IMR-90 (cell line): Measurements from ENCODE around the gene UBN1. TPM values are rescaled to one million over a fixed set of nuclear protein-coding genes. Genes with fewer than 3 reads are reported as not detected.

Experiments
- ATAC-seq: fragments of 200-7000 bp; cut with Tn5 transposase; 2 replicates; pipeline ENCODE4 v1.9.1; 2020; ENCODE audit warnings: low read depth, mild to moderate bottlenecking, moderate library complexity
- BruUV-seq: library from RNA; stranded (reverse); fragments of 400-500 nt; replicated peaks from 2 replicates; lab custom pipeline; 2021; lab: Mats Ljungman, UMichigan
- CTCF ChIA-PET: fragments of 300-600 bp; formaldehyde crosslinking; extraction: SDS; loops from one replicate; lab custom pipeline; 2021; ENCODE audit warnings: antibody characterized with exemption; lab: Yijun Ruan, JAX
- POLR2A ChIA-PET: fragments of 300-600 bp; sonication (Branson Sonifier 250); formaldehyde crosslinking; loops from one replicate; lab custom pipeline; 2022; ENCODE audit warnings: antibody characterized with exemption; ENCODE audit not compliant: unreplicated experiment; lab: Charles Lee
- DNase-seq: peaks from one replicate; pipeline ENCODE4 v3.0.0; 2013
- H2AFZ ChIP-seq: replicated peaks from 2 replicates; pipeline ENCODE3; 2013; ENCODE audit warnings: low read length, mild to moderate bottlenecking; ENCODE audit not compliant: poor library complexity
- H2AK5ac ChIP-seq: 2 replicates; pipeline ENCODE4 v1.6.1; 2013; ENCODE audit warnings: low read depth, low read length, inconsistent platforms
- H2AK9ac ChIP-seq: replicated peaks from 2 replicates; pipeline ENCODE3; 2013; ENCODE audit warnings: mild to moderate bottlenecking, low read depth, low read length, moderate library complexity; ENCODE audit not compliant: poor library complexity
- H2BK120ac ChIP-seq: 2 replicates; pipeline ENCODE4 v1.6.1; 2013; ENCODE audit warnings: low read depth, low read length, inconsistent platforms
- H2BK15ac ChIP-seq: 3 replicates; pipeline ENCODE4 v1.6.1; 2013; ENCODE audit warnings: low read depth, low read length, inconsistent platforms
- H2BK20ac ChIP-seq: 2 replicates; pipeline ENCODE4 v1.6.1; 2013; ENCODE audit warnings: low read depth, mild to moderate bottlenecking, inconsistent platforms, low read length, moderate library complexity
- H2BK5ac ChIP-seq: 2 replicates; pipeline ENCODE4 v1.6.1; 2013; ENCODE audit warnings: mild to moderate bottlenecking, low read depth, low read length, inconsistent platforms; ENCODE audit not compliant: poor library complexity, severe bottlenecking
- H3K14ac ChIP-seq: replicated peaks from 2 replicates; pipeline ENCODE4 v1.6.1; 2013; ENCODE audit warnings: low read depth, low read length, inconsistent platforms
- H3K18ac ChIP-seq: 2 replicates; pipeline ENCODE4 v1.6.1; 2013; ENCODE audit warnings: low read depth, low read length, control low read depth
- H3K23ac ChIP-seq: 2 replicates; pipeline ENCODE4 v1.6.1; 2013; ENCODE audit warnings: low read depth, low read length, inconsistent platforms
- H3K27ac ChIP-seq: 2 replicates; pipeline ENCODE4 v1.5.1; 2013; ENCODE audit warnings: mild to moderate bottlenecking, control low read depth, low read length; ENCODE audit not compliant: insufficient read depth
- H3K27me3 ChIP-seq: 2 replicates; pipeline ENCODE4 v1.6.1; 2013; ENCODE audit warnings: low read length; ENCODE audit not compliant: control insufficient read depth, insufficient read depth
- H3K36me3 ChIP-seq: 2 replicates; pipeline ENCODE4 v1.6.1; 2013; ENCODE audit warnings: low read length, mixed read lengths; ENCODE audit not compliant: control insufficient read depth, insufficient read depth
- H3K4ac ChIP-seq: 2 replicates; pipeline ENCODE4 v1.6.1; 2013; ENCODE audit warnings: low read depth, low read length, inconsistent platforms
- H3K4me1 ChIP-seq: 2 replicates; pipeline ENCODE4 v1.6.1; 2013; ENCODE audit warnings: low read length, mixed read lengths; ENCODE audit not compliant: control insufficient read depth, insufficient read depth
- H3K4me2 ChIP-seq: 2 replicates; pipeline ENCODE4 v1.6.1; 2013; ENCODE audit warnings: low read depth, mild to moderate bottlenecking, control low read depth, low read length, moderate library complexity
- H3K4me3 ChIP-seq: 2 replicates; pipeline ENCODE4 v1.5.1; 2013; ENCODE audit warnings: low read depth, mild to moderate bottlenecking, control low read depth, low read length, moderate library complexity; ENCODE audit not compliant: insufficient read depth
- H3K56ac ChIP-seq: 2 replicates; pipeline ENCODE4 v1.6.1; 2013; ENCODE audit warnings: low read length, inconsistent platforms; ENCODE audit not compliant: insufficient read depth; ENCODE audit errors: extremely low read depth
- H3K79me1 ChIP-seq, 2 experiments: 2 replicates each; pipeline ENCODE4 v1.6.1; 2013; ENCODE audit warnings: low read length in 2 of 2, inconsistent platforms in 1 of 2, low read depth in 1 of 2
- H3K9ac ChIP-seq: 2 replicates; pipeline ENCODE4 v1.6.1; 2013; ENCODE audit warnings: low read depth, low read length, control low read depth
- H3K9me1 ChIP-seq: 2 replicates; pipeline ENCODE4 v1.6.1; 2013; ENCODE audit warnings: low read length, inconsistent platforms; ENCODE audit not compliant: insufficient read depth
- H3K9me3 ChIP-seq: 2 replicates; pipeline ENCODE4 v1.6.1; 2013; ENCODE audit warnings: low read length; ENCODE audit not compliant: control insufficient read depth, insufficient read depth
- H4K20me1 ChIP-seq: 2 replicates; pipeline ENCODE4 v1.6.1; 2013; ENCODE audit warnings: low read length, inconsistent platforms; ENCODE audit not compliant: insufficient read depth
- H4K5ac ChIP-seq: 2 replicates; pipeline ENCODE4 v1.6.1; 2013; ENCODE audit warnings: mild to moderate bottlenecking, low read depth, low read length, control low read depth
- H4K8ac ChIP-seq, 2 experiments: 2 replicates each; pipeline ENCODE4 v1.6.1; 2013; ENCODE audit warnings: low read depth in 2 of 2, low read length in 2 of 2, control low read depth in 1 of 2, inconsistent platforms in 1 of 2
- H4K91ac ChIP-seq: 2 replicates; pipeline ENCODE4 v1.6.1; 2013; ENCODE audit warnings: low read depth, low read length, inconsistent platforms; ENCODE audit not compliant: insufficient read depth
- FOS ChIP-seq: fragments of 150-350 bp; IDR thresholded peaks from 2 replicates; pipeline ENCODE4 v1.6.1; 2016; ENCODE audit warnings: low read depth, low read length
- MAFK ChIP-seq: IDR thresholded peaks from 2 replicates; pipeline ENCODE4 v1.6.1; 2012; ENCODE audit warnings: low read depth, low read length, improper control_type of control experiment
- MAZ ChIP-seq: IDR thresholded peaks from 2 replicates; pipeline ENCODE4 v1.6.1; 2012; ENCODE audit warnings: low read depth, mild to moderate bottlenecking, low read length, improper control_type of control experiment, moderate library complexity, borderline replicate concordance
- RAD21 ChIP-seq: IDR thresholded peaks from 2 replicates; pipeline ENCODE4 v1.6.1; 2012; ENCODE audit warnings: low read length, improper control_type of control experiment
- RCOR1 ChIP-seq: IDR thresholded peaks from 2 replicates; pipeline ENCODE4 v1.6.1; 2012; ENCODE audit warnings: mild to moderate bottlenecking, low read length, improper control_type of control experiment; ENCODE audit not compliant: insufficient replicate concordance
- WGBS, 2 experiments: methylation state at CpG; one replicate each; pipeline versions ENCODE4 v1.1.5 to v1.1.7; 2013; ENCODE audit warnings: missing lambda C conversion rate in 2 of 2; ENCODE audit not compliant: insufficient read length in 1 of 2; ENCODE audit errors: extremely low coverage in 2 of 2; 5-methylcytosine and 5-hydroxymethylcytosine counted together
- dilution Hi-C: fragments of 300-500 bp; cut with HindIII; formaldehyde crosslinking; loops from one replicate; pipeline ENCODE4 v1.14.3; 2018; ENCODE audit warnings: low sequenced_read_pairs; ENCODE audit not compliant: unreplicated experiment
- in situ Hi-C: fragments of 300-500 bp; cut with MboI; formaldehyde crosslinking; loops from 3 replicates; pipeline ENCODE4 v1.14.3; 2019; ENCODE audit warnings: low sequenced_read_pairs, inconsistent platforms, mixed read lengths
- intact Hi-C: fragments of 100-400 bp; cut with micrococcal nuclease; formaldehyde crosslinking; loops from 2 replicates; pipeline ENCODE4 v1.10.0; 2022
- polyA plus RNA-seq, 3 experiments: library from polyadenylated mRNA; depleted of rRNA; stranded (reverse); fragments of >200 nt; gene quantifications; 2 replicates each; pipeline ENCODE4 v1.2.3, GENCODE V29; 2012; ENCODE audit warnings: low replicate concordance in 1 of 3
- total RNA-seq: library from RNA; depleted of rRNA; stranded (reverse); fragments of >200 nt; gene quantifications from 2 replicates; pipeline ENCODE4 v1.2.3, GENCODE V29; 2012
- TF ChIP-seq, protein P1 (sequence below): fragments of 150-350 bp; IDR thresholded peaks from 2 replicates; pipeline ENCODE4 v1.6.1; 2017; ENCODE audit warnings: mild to moderate bottlenecking, antibody characterized with exemption, low read length, low read depth

Gene UBN1
- total and polyA plus RNA-seq, 2 of the 4 experiments (the other 2 are of a cell fraction) = 5.7 to 16.3 TPM

DNA sequence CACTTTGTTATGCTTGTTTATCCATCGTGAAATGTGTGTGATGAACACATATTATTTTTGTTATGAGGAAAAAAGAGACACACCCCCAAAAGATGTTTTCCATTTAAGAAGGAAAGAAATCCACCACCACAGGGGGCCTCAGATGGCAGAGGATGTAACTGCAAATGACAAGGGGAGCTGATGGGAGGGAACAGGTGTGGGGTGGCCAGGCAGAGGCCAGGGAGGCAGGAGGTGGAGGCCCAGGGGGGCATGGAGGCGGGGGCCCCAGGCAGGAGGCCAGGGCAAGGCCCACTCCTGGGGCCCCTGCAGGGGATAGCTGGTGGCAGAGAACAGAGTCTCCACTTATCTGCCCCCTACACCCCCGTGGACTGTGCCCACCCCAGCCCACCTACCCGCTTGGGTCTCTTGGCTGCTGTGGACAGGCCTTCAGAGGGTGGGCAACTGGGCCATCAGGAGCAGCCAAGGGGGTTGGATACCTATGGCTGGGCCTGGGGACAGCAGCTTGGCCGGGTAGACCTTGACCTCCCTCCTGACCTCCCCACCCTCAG lies 61.6 kb downstream of the UBN1 start:
- dilution Hi-C loops = no loop called here
- ATAC-seq (no peak), DNase-seq (no peak)
- Histone ChIP-seq H2AK9ac (no peak overlapping the region), H3K79me1 (no peaks in the 10 kb centered on the region), H3K14ac (no peak overlapping the region), H4K91ac (no peak overlapping the region), H2BK15ac (no peak overlapping the region), H2AK5ac (no peak overlapping the region), H3K27ac (no peak overlapping the region), H3K4ac (no peak overlapping the region), H4K8ac (no peak overlapping the region), H4K5ac (no peak overlapping the region), H3K56ac (no peak overlapping the region), H3K9ac (no peak overlapping the region), H3K9me1 (no peaks in the 10 kb centered on the region), H3K36me3 (no peaks in the 10 kb centered on the region), H2BK120ac (no peak overlapping the region), H3K9me3 (no peaks in the 10 kb centered on the region), H3K23ac (no peak overlapping the region), H4K20me1 (no peaks in the 10 kb centered on the region), H3K4me1 (no peaks in the 10 kb centered on the region), H2BK5ac (no peak overlapping the region), H3K27me3 (peaks cover 13% of the 10 kb centered on the region), H2BK20ac (no peak overlapping the region), H3K18ac (no peak overlapping the region), H3K4me3 (no peak overlapping the region), H3K4me2 (no peak overlapping the region), H2AFZ (no peak overlapping the region)
- WGBS, 2 experiments = 83% methylated on average over 2 of the region's 5 CpGs; no CpG with 5 or more reads in 1 of the 2 experiments
- in situ Hi-C loops = no loop called here
- intact Hi-C loops = no loop called here
- POLR2A ChIA-PET = no interaction called here
- TF ChIP-seq MAZ (no peak), FOS (no peak), RAD21 (no peak), RCOR1 (no peak), MAFK (no peak)
- TF ChIP-seq, protein P1, sequence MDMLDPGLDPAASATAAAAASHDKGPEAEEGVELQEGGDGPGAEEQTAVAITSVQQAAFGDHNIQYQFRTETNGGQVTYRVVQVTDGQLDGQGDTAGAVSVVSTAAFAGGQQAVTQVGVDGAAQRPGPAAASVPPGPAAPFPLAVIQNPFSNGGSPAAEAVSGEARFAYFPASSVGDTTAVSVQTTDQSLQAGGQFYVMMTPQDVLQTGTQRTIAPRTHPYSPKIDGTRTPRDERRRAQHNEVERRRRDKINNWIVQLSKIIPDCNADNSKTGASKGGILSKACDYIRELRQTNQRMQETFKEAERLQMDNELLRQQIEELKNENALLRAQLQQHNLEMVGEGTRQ = no peak
- BruUV-seq = no TSS peak
- CTCF ChIA-PET = no interaction called here
